Endothelial cell of umbilical vein (primary cell): ENCODE results near the gene SLC36A3. TPM values are rescaled to one million over a fixed set of nuclear protein-coding genes. Genes with fewer than 3 reads are reported as not detected.

Experiments used
- BruUV-seq: library from RNA; stranded (reverse); fragments of 400-500 nt; replicated peaks from 2 replicates; lab custom pipeline; 2021; lab: Mats Ljungman, UMichigan
- CTCF ChIA-PET: fragments of 300-600, 350-600 bp; sonication (Branson Sonifier 250); formaldehyde crosslinking; loops from one replicate; lab custom pipeline; 2021; ENCODE audit warnings: antibody characterized with exemption, inconsistent platforms; lab: Charles Lee
- POLR2A ChIA-PET: fragments of 300-600, 350-600 bp; sonication (Branson Sonifier 250); formaldehyde crosslinking; loops from one replicate; lab custom pipeline; 2021; ENCODE audit warnings: antibody characterized with exemption, inconsistent platforms; lab: Charles Lee
- DNase-seq: peaks from one replicate; pipeline ENCODE4 v3.0.0-alpha.2; 2011; ENCODE audit warnings: low read depth, low spot score
- FAIRE-seq: peaks from 2 replicates; lab custom pipeline; 2011; peaks lifted over from hg19 to GRCh38; lab: Jason Lieb, UNC
- H2AFZ ChIP-seq: 2 replicates; pipeline ENCODE4 v1.6.0; 2012; ENCODE audit warnings: low read depth, low read length, control low read depth, inconsistent platforms
- H3K27ac ChIP-seq: 2 replicates; pipeline ENCODE4 v1.5.1; 2011; ENCODE audit warnings: low read depth, mild to moderate bottlenecking, control low read depth, low read length, moderate library complexity; ENCODE audit not compliant: insufficient read depth
- H3K27me3 ChIP-seq, 2 experiments: 2 replicates each; pipeline versions ENCODE4 v1.6.0 to v1.6.1; 2011; ENCODE audit warnings: low read length in 2 of 2, mixed read lengths in 1 of 2; ENCODE audit not compliant: control insufficient read depth in 2 of 2, insufficient read depth in 2 of 2
- H3K36me3 ChIP-seq, 2 experiments: 2 replicates in 1 of 2; 3 replicates in 1 of 2; pipeline ENCODE4 v1.5.1; 2011; ENCODE audit warnings: low read length in 2 of 2, mild to moderate bottlenecking in 1 of 2, moderate library complexity in 1 of 2; ENCODE audit not compliant: control insufficient read depth in 2 of 2, insufficient read depth in 2 of 2; ENCODE audit errors: extremely low read depth in 1 of 2
- H3K4me1 ChIP-seq: 3 replicates; pipeline ENCODE4 v1.5.1; 2011; ENCODE audit warnings: mild to moderate bottlenecking, low read length; ENCODE audit not compliant: control insufficient read depth, insufficient read depth; ENCODE audit errors: extremely low read depth
- H3K4me2 ChIP-seq: 2 replicates; pipeline ENCODE4 v1.6.1; 2011; ENCODE audit warnings: low read length, control low read depth, mixed read lengths; ENCODE audit not compliant: insufficient read depth
- H3K4me3 ChIP-seq, 3 experiments: fragments of 200-600 bp in 1 of 3; sonication (generic), shearing (Covaris generic) in 1 of 3; replicated peaks in 1 of 3; 2 replicates each; pipeline ENCODE4 v1.5.1; 2011 to 2016; ENCODE audit warnings: control low read depth in 3 of 3, low read length in 3 of 3, mild to moderate bottlenecking in 2 of 3, inconsistent platforms in 1 of 3, low read depth in 1 of 3, moderate library complexity in 1 of 3; ENCODE audit not compliant: insufficient read depth in 1 of 3
- H3K79me2 ChIP-seq: 2 replicates; pipeline ENCODE4 v1.6.0; 2012; ENCODE audit warnings: low read length, inconsistent platforms; ENCODE audit not compliant: control insufficient read depth, insufficient read depth
- H3K9ac ChIP-seq: replicated peaks from 2 replicates; pipeline ENCODE3; 2011; ENCODE audit warnings: low read length, control low read depth; ENCODE audit not compliant: insufficient read depth; ENCODE audit errors: extremely low read depth
- H3K9me1 ChIP-seq: replicated peaks from 3 replicates; pipeline ENCODE4 v1.6.0; 2011; ENCODE audit warnings: mild to moderate bottlenecking, low read length; ENCODE audit not compliant: control insufficient read depth, insufficient read depth; ENCODE audit errors: extremely low read depth
- H3K9me3 ChIP-seq: replicated peaks from 2 replicates; pipeline ENCODE4 v1.5.1; 2012; ENCODE audit warnings: low read length, inconsistent platforms; ENCODE audit not compliant: control insufficient read depth, insufficient read depth
- H4K20me1 ChIP-seq: replicated peaks from 2 replicates; pipeline ENCODE3; 2011; ENCODE audit warnings: mild to moderate bottlenecking, low read length; ENCODE audit not compliant: control insufficient read depth, insufficient read depth; ENCODE audit errors: extremely low read depth
- EZH2 ChIP-seq: IDR thresholded peaks from 2 replicates; pipeline ENCODE4 v1.6.1; 2012; ENCODE audit warnings: borderline replicate concordance, low read depth, mild to moderate bottlenecking, moderate library complexity, low read length, inconsistent platforms; ENCODE audit not compliant: severe bottlenecking
- JUN ChIP-seq: IDR thresholded peaks from 2 replicates; pipeline ENCODE4 v1.6.1; 2011; ENCODE audit warnings: borderline replicate concordance, low read depth; ENCODE audit not compliant: insufficient read length, insufficient read depth
- MYC ChIP-seq: IDR thresholded peaks from one replicate; pipeline ENCODE4 v1.6.1; 2011; ENCODE audit warnings: mild to moderate bottlenecking, low read depth, low read length
- POLR2AphosphoS5 ChIP-seq: IDR thresholded peaks from 2 replicates; pipeline ENCODE4 v1.6.1; 2012; ENCODE audit warnings: low read depth, mild to moderate bottlenecking, control low read depth, low read length, moderate library complexity; ENCODE audit not compliant: insufficient read depth
- dilution Hi-C: fragments of 300-500 bp; cut with MboI; formaldehyde crosslinking; loops from one replicate; pipeline ENCODE4 v1.15.0; 2019; ENCODE audit warnings: low sequenced_read_pairs; ENCODE audit not compliant: extremely low pct_ligation_motif_present
- intact Hi-C: fragments of 100-400 bp; cut with micrococcal nuclease; formaldehyde crosslinking; loops from one replicate; pipeline ENCODE4 v1.10.0; 2022
- polyA plus RNA-seq, 4 experiments: library from polyadenylated mRNA; depleted of rRNA in 3 of 4; stranded (reverse) in 3 of 4; unstranded in 1 of 4; fragments of >200 nt; gene quantifications; 2 replicates each; pipeline versions ENCODE4 v1.2.1 to v1.2.3, GENCODE V29; 2011 to 2012; ENCODE audit warnings: missing spikeins in 1 of 4
- total RNA-seq: library from RNA; stranded (reverse); gene quantifications from 2 replicates; pipeline ENCODE4 v1.2.3, GENCODE V29; 2021

Gene SLC36A3
- total and polyA plus RNA-seq, 2 donors (not counting 3 experiments of a cell fraction or from before 2014, with no cell fraction given), result not detected

GRCh38 chr5:151238303-151238741 is 65.2 kb downstream of the SLC36A3 start:
- POLR2A ChIA-PET, result no interaction called here
- intact Hi-C loops, result loop anchor here (2.0 kb wide), 1 partner anchor 188 kb away; no protein-coding TSS in a partner anchor

GRCh38 chr5:151237685-151238084 is 65.9 kb downstream of the SLC36A3 start:
- no peaks in the 10 kb centered on the region for H3K4me1 ChIP-seq
- H3K9ac ChIP-seq, result no peak overlapping the region
- H3K9me3 ChIP-seq, result no peaks in the 10 kb centered on the region
- ChIA-PET POLR2A (no interaction called here), CTCF (interaction anchor here (1.2 to 6.9 kb wide), 10 partner anchors 8 to 236 kb away, joined by 3 to 187 read pairs (median 24); partner anchors contain the start of genes CCDC69 and GM2A)
- dilution Hi-C loops (no loop called here), intact Hi-C loops (loop anchor here (2.0 kb wide), 1 partner anchor 187 kb away; no protein-coding TSS in a partner anchor)
- H3K9me1 ChIP-seq, result no peaks in the 10 kb centered on the region
- no peak overlapping the region for H2AFZ ChIP-seq
- TF ChIP-seq EZH2, result no peak
- TF ChIP-seq POLR2AphosphoS5, result no peak
- no peak overlapping the region for H3K27ac ChIP-seq
- no peak overlapping the region for H3K4me2 ChIP-seq
- no peak overlapping the region for H3K4me3 ChIP-seq
- H4K20me1 ChIP-seq, result no peaks in the 10 kb centered on the region
- H3K27me3 ChIP-seq, result peaks cover 0 to 2% of the 10 kb centered on the region in 2 experiments
- DNase-seq, result no peak
- BruUV-seq, result no TSS peak
- no peaks in the 10 kb centered on the region for H3K36me3 ChIP-seq
- H3K79me2 ChIP-seq, result no peaks in the 10 kb centered on the region
- no peak for FAIRE-seq

More at GRCh38 chr5:151238303-151238741, 65.2 kb downstream of the SLC36A3 start:
- H3K9me3 ChIP-seq, result no peaks in the 10 kb centered on the region
- H3K9ac ChIP-seq, result no peak overlapping the region
- no peaks in the 10 kb centered on the region for H3K9me1 ChIP-seq
- CTCF ChIA-PET, result interaction anchor here (0.8 to 6.9 kb wide), 24 partner anchors 8 to 414 kb away, joined by 3 to 187 read pairs (median 10); partner anchors contain the start of genes ANXA6, CCDC69 and GM2A
- TF ChIP-seq POLR2AphosphoS5 (no peak), EZH2 (no peak), MYC (no peak), JUN (no peak)
- FAIRE-seq (no peak), DNase-seq (no peak)
- no TSS peak for BruUV-seq
- H4K20me1 ChIP-seq, result no peaks in the 10 kb centered on the region
- no peak overlapping the region for H3K4me2 ChIP-seq
- H3K27me3 ChIP-seq, result no peaks in the 10 kb centered on the region
- no peaks in the 10 kb centered on the region for H3K4me1 ChIP-seq
- no peaks in the 10 kb centered on the region for H3K79me2 ChIP-seq
- no peak overlapping the region for H3K4me3 ChIP-seq
- dilution Hi-C loops, result no loop called here
- H3K36me3 ChIP-seq, result no peaks in the 10 kb centered on the region
- no peak overlapping the region for H2AFZ ChIP-seq
- H3K27ac ChIP-seq, result no peak overlapping the region
